ENCODE data around the gene OSBPL6.

- TF ChIP-seq CTCF (IDR thresholded peaks at IDR 0.05), result no peak
- no peak for TF ChIP-seq POLR2A (IDR thresholded peaks at IDR 0.05)
Observed at GRCh38 chr2:178208336-178208735, 14.0 kb downstream of the OSBPL6 start.

Data from lower leg skin (tissue), 3 donors.